Adrenal gland (tissue), 5 donors: ENCODE data around the gene YPEL2.

Source experiments
- CTCF ChIP-seq, 6 experiments: fragments of 450-650 bp in 4 of 6; fragments of 200-600 bp in 2 of 6; sonication (generic) in 1 of 6; IDR thresholded peaks; 1 replicate in 5 of 6; 2 replicates in 1 of 6; pipeline versions ENCODE4 v1.5.1 to v1.8.0; 2016 to 2021; ENCODE audit warnings: antibody characterized with exemption in 6 of 6, mild to moderate bottlenecking in 2 of 6, moderate library complexity in 1 of 6
- POLR2A ChIP-seq, 2 donors: fragments of 450-650 bp; IDR thresholded peaks; one replicate each; pipeline ENCODE4 v1.6.1; 2017; ENCODE audit warnings: antibody characterized with exemption in 2 of 2, mild to moderate bottlenecking in 2 of 2, moderate library complexity in 1 of 2
- donor health status: DM: no; HTN: no; CAD: no.

- TF ChIP-seq CTCF (IDR thresholded peaks at IDR 0.05): no peak
- no peak for TF ChIP-seq POLR2A (IDR thresholded peaks at IDR 0.05)
Observed at GRCh38 chr17:59373882-59374495, 42.5 kb downstream of the YPEL2 start.
